ENCODE data around the gene RGMA.

- no peak for TF ChIP-seq POLR2A (IDR thresholded peaks at IDR 0.05; ENCODE audit: extremely low read depth, insufficient read length)
- TF ChIP-seq MYC (IDR thresholded peaks at IDR 0.05; ENCODE audit: low read depth, low read length): no peak
- TF ChIP-seq CTCF (IDR thresholded peaks at IDR 0.05; ENCODE audit: low read depth, low read length): no peak
- TF ChIP-seq MAX (IDR thresholded peaks at IDR 0.05; ENCODE audit: low read depth, low read length): no peak
Measured at GRCh38 chr15:93033434-93034045, 55.5 kb downstream of the RGMA start.
